ENCODE measurements around the gene FAM47B.

The FAM47B gene

GRCh38 chrX:34942496-34942895 is at the start of gene FAM47B:
Gene FAM47B (plus strand): TSS chrX:34942796. CDS start chrX:34942832, 36 bp downstream.
- DNase-seq: no peak

- DNase-seq: no peak
These were observed 48.9 kb upstream of the FAM47B start for GRCh38 chrX:34893741-34894140.

- no peak for DNase-seq
These were observed 41.9 kb upstream of the FAM47B start for GRCh38 chrX:34900691-34901090.

GRCh38 chrX:34901761-34902160 is 40.8 kb upstream of the FAM47B start:
- DNase-seq: no peak

- DNase-seq: no peak
These were observed 39.3 kb upstream of the FAM47B start for GRCh38 chrX:34903316-34903715.

- DNase-seq: no peak
These were observed 33.4 kb upstream of the FAM47B start for GRCh38 chrX:34909151-34909550.

- DNase-seq: no peak
These were observed 27.0 kb upstream of the FAM47B start for GRCh38 chrX:34915463-34916225.

GRCh38 chrX:34917146-34917545 is 25.4 kb upstream of the FAM47B start:
- no peak for DNase-seq

GRCh38 chrX:34918091-34918736 is 24.4 kb upstream of the FAM47B start:
- DNase-seq: no peak

- peak; percentile 5 for DNase-seq
These were observed 23.7 kb upstream of the FAM47B start for GRCh38 chrX:34918856-34919255.

- DNase-seq: no peak
These were observed 14.7 kb upstream of the FAM47B start for GRCh38 chrX:34927866-34928265.

GRCh38 chrX:34943235-34943634 is 639 bp downstream of the FAM47B start:
- no peak for DNase-seq

- no peak for DNase-seq
These were observed 14.3 kb downstream of the FAM47B start for GRCh38 chrX:34956916-34957315.

- no peak for DNase-seq
These were observed 19.1 kb downstream of the FAM47B start for GRCh38 chrX:34961662-34962061.

GRCh38 chrX:34972206-34972605 is 29.6 kb downstream of the FAM47B start:
- no peak for DNase-seq

- DNase-seq: no peak
These were observed 35.6 kb downstream of the FAM47B start for GRCh38 chrX:34978171-34978570.

GRCh38 chrX:34987646-34988045 is 45.0 kb downstream of the FAM47B start:
- DNase-seq: no peak

Data from NCI-H526 treated with DMSO at 0.1 percent for 48 hours (cell line).